ENCODE measurements around the gene PPIF. TPM values are rescaled to one million over a fixed set of nuclear protein-coding genes. Genes with fewer than 3 reads are reported as not detected.

Gene PPIF
- total RNA-seq, 1 experiment from 2014 or later = 80.9 TPM

GRCh38 chr10:79378383-79378646 lies 31.0 kb downstream of the PPIF start:
- no peaks in the 10 kb centered on the region; the same call in 1 of the 2 replicates for H3K27me3 Mint-ChIP-seq (ENCODE audit: low read depth)
- no peak for DNase-seq (ENCODE audit: low spot score)
- H3K4me1 Mint-ChIP-seq = peaks cover 5% of the 10 kb centered on the region
- H3K36me3 Mint-ChIP-seq = no peaks in the 10 kb centered on the region
- ATAC-seq = no peak
- CTCF ChIA-PET = no interaction called here
- POLR2A ChIA-PET = no interaction called here
- TF ChIP-seq ESRRA (CRISPR knock-in tag; IDR thresholded peaks at IDR 0.05; ENCODE audit: borderline replicate concordance) (no peak), TCF7 (CRISPR knock-in tag; IDR thresholded peaks at IDR 0.05; ENCODE audit: low read depth) (no peak), MLX (CRISPR knock-in tag; IDR thresholded peaks at IDR 0.05) (no peak)
- H3K9me3 Mint-ChIP-seq = no peaks in the 10 kb centered on the region
- H3K27ac Mint-ChIP-seq = no peak overlapping the region
- no peak overlapping the region for H3K4me3 Mint-ChIP-seq

DNA sequence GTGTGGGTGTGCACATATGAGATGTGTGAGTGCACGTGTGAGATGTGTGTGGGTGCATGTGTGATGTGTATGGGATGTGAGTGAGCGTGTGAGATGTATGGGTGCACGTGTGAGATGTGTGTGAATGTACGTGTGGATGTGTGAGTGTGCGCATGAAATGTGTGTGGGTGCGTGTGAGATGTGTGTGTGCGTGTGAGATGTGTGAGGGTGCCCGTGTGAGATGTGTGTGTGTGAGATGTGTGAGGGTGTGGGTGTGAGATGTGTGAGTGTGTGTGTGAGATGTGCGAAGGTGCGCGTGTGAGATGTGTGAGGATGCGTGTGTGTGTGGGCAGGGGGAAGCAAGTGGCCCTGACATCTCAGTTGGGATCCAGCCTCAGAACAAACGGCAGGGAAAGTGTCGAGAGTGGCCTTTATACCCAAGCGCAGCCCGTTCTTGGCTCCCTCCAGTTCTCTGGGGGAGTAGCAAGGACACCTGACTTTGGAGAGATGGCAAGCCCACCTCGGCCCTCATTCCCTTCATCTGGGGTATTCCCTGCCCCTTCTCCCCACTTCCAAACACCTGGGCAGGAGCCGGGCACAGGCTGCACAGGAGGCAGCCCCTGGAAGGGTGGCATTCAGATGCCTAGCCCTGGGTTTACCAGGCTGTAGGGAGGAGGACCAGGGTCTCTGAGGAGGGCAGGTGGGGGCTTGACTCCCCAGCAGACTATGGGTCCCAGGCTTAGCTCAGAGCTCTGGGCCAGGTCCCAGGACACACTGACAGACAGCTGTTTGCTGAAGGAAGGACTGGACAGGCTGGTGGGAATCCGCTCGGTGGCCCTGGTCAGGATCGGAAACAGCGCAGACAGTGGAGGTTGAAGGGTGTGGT lies 31.6 kb downstream of the PPIF start:
- Mint-ChIP-seq H3K9me3 (no peaks in the 10 kb centered on the region), H3K36me3 (no peaks in the 10 kb centered on the region), H3K27ac (no peak overlapping the region), H3K27me3 (ENCODE audit: low read depth) (no peaks in the 10 kb centered on the region; the same call in 1 of the 2 replicates), H3K4me1 (peaks cover 5% of the 10 kb centered on the region), H3K4me3 (no peak overlapping the region)
- CTCF ChIA-PET = interaction anchor here (1.4 to 2.0 kb wide), 2 partner anchors 89 to 109 kb away, joined by 8 to 9 read pairs; no protein-coding TSS in a partner anchor
- DNase-seq (ENCODE audit: low spot score) (no peak), ATAC-seq (no peak)
- POLR2A ChIA-PET = no interaction called here
- TF ChIP-seq, protein P1, sequence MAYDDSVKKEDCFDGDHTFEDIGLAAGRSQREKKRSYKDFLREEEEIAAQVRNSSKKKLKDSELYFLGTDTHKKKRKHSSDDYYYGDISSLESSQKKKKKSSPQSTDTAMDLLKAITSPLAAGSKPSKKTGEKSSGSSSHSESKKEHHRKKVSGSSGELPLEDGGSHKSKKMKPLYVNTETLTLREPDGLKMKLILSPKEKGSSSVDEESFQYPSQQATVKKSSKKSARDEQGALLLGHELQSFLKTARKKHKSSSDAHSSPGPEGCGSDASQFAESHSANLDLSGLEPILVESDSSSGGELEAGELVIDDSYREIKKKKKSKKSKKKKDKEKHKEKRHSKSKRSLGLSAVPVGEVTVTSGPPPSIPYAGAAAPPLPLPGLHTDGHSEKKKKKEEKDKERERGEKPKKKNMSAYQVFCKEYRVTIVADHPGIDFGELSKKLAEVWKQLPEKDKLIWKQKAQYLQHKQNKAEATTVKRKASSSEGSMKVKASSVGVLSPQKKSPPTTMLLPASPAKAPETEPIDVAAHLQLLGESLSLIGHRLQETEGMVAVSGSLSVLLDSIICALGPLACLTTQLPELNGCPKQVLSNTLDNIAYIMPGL (CRISPR knock-in tag; IDR thresholded peaks at IDR 0.05) = no peak
- TF ChIP-seq, protein P2, sequence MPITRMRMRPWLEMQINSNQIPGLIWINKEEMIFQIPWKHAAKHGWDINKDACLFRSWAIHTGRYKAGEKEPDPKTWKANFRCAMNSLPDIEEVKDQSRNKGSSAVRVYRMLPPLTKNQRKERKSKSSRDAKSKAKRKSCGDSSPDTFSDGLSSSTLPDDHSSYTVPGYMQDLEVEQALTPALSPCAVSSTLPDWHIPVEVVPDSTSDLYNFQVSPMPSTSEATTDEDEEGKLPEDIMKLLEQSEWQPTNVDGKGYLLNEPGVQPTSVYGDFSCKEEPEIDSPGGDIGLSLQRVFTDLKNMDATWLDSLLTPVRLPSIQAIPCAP (CRISPR knock-in tag; IDR thresholded peaks at IDR 0.05) = no peak
- TF ChIP-seq NR3C1 (CRISPR knock-in tag; conservative IDR thresholded peaks at IDR 0.05; ENCODE audit: low read depth) (no peak), ZNF423 (CRISPR knock-in tag; IDR thresholded peaks at IDR 0.05) (no peak), HMGA2 (CRISPR knock-in tag; IDR thresholded peaks at IDR 0.05) (no peak), IRF2 (CRISPR knock-in tag; IDR thresholded peaks at IDR 0.05; ENCODE audit: borderline replicate concordance, low read depth) (no peak), SOX15 (CRISPR knock-in tag; IDR thresholded peaks at IDR 0.05) (no peak), CREM (CRISPR knock-in tag; IDR thresholded peaks at IDR 0.05) (no peak), ESRRA (CRISPR knock-in tag; IDR thresholded peaks at IDR 0.05; ENCODE audit: borderline replicate concordance) (no peak), FOXK1 (CRISPR knock-in tag; IDR thresholded peaks at IDR 0.05) (no peak), PRDM15 (CRISPR knock-in tag; IDR thresholded peaks at IDR 0.05) (no peak), ZNF219 (CRISPR knock-in tag; IDR thresholded peaks at IDR 0.05; ENCODE audit: borderline replicate concordance) (no peak), SMAD4 (CRISPR knock-in tag; IDR thresholded peaks at IDR 0.05) (no peak), NR2C2 (CRISPR knock-in tag; IDR thresholded peaks at IDR 0.05) (no peak)
- TF ChIP-seq, protein P3, sequence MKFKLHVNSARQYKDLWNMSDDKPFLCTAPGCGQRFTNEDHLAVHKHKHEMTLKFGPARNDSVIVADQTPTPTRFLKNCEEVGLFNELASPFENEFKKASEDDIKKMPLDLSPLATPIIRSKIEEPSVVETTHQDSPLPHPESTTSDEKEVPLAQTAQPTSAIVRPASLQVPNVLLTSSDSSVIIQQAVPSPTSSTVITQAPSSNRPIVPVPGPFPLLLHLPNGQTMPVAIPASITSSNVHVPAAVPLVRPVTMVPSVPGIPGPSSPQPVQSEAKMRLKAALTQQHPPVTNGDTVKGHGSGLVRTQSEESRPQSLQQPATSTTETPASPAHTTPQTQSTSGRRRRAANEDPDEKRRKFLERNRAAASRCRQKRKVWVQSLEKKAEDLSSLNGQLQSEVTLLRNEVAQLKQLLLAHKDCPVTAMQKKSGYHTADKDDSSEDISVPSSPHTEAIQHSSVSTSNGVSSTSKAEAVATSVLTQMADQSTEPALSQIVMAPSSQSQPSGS (CRISPR knock-in tag; IDR thresholded peaks at IDR 0.05; ENCODE audit: borderline replicate concordance, low read depth) = no peak
- TF ChIP-seq, protein P4, sequence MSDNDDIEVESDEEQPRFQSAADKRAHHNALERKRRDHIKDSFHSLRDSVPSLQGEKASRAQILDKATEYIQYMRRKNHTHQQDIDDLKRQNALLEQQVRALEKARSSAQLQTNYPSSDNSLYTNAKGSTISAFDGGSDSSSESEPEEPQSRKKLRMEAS (CRISPR knock-in tag; IDR thresholded peaks at IDR 0.05) = no peak

Measured in WTC11 (cell line).